Ovary (tissue), 3 donors: ENCODE results near the gene COL8A2.

Experiments used
- EP300 ChIP-seq: sonication (generic); formaldehyde crosslinking; IDR thresholded peaks from one replicate; pipeline ENCODE4 v1.6.1; 2017; ENCODE audit warnings: antibody characterized with exemption
- POLR2A ChIP-seq: fragments of 450-650 bp; IDR thresholded peaks from one replicate; pipeline ENCODE4 v1.6.1; 2017; ENCODE audit warnings: antibody characterized with exemption, mild to moderate bottlenecking, moderate library complexity
- TF ChIP-seq, protein P1 (sequence below), 3 donors: fragments of 450-650 bp in 2 of 3; fragments of 200-600 bp in 1 of 3; IDR thresholded peaks; one replicate each; pipeline versions ENCODE4 v1.5.1 to v1.8.0; 2016 to 2022; ENCODE audit warnings: antibody characterized with exemption in 3 of 3, mild to moderate bottlenecking in 1 of 3
- donor health status: DM: no; HTN: no; CAD: no.

DNA sequence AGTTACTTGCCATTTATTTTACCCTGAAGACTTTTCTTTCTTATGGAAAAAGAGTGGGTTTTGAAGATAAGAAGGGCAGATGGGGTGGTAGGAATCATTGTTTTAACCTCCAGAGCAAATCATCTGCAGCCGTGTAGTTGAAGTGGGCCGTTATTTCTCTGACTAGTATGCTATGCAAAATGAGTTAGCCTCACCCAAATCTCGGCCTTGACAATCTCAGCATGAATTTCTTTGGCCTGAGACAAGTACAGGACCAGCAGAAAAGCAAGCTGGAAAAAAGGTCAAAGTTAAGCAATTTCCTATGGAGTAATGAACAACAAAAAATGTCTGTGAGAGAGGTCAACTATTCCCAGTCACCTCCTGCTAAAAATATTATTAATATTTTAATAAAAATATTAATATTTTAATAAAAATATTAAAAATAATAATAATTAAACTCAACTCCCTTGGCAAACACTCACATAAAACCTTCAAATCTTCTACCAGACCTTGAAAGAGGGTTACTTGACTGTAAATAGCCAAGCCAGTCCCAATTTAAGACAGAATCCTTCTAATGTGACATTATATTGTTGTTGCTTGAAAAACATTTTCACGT is 47.9 kb downstream of the COL8A2 start:
- TF ChIP-seq, protein P1, sequence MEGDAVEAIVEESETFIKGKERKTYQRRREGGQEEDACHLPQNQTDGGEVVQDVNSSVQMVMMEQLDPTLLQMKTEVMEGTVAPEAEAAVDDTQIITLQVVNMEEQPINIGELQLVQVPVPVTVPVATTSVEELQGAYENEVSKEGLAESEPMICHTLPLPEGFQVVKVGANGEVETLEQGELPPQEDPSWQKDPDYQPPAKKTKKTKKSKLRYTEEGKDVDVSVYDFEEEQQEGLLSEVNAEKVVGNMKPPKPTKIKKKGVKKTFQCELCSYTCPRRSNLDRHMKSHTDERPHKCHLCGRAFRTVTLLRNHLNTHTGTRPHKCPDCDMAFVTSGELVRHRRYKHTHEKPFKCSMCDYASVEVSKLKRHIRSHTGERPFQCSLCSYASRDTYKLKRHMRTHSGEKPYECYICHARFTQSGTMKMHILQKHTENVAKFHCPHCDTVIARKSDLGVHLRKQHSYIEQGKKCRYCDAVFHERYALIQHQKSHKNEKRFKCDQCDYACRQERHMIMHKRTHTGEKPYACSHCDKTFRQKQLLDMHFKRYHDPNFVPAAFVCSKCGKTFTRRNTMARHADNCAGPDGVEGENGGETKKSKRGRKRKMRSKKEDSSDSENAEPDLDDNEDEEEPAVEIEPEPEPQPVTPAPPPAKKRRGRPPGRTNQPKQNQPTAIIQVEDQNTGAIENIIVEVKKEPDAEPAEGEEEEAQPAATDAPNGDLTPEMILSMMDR (IDR thresholded peaks at IDR 0.05), result no peak
- no peak for TF ChIP-seq EP300
- TF ChIP-seq POLR2A, result no peak
